Keratinocyte (primary cell): ENCODE results near the gene C20orf173. TPM values are rescaled to one million over a fixed set of nuclear protein-coding genes. Genes with fewer than 3 reads are reported as not detected.

Experiments used
- DNase-seq: peaks from one replicate; pipeline ENCODE4 v3.0.0-alpha.2; 2011; ENCODE audit warnings: low read depth, missing footprints, low spot score
- FAIRE-seq: peaks from 2 replicates; lab custom pipeline; 2011; peaks lifted over from hg19 to GRCh38; lab: Jason Lieb, UNC
- H2AFZ ChIP-seq: 2 replicates; pipeline ENCODE4 v1.6.0; 2012; ENCODE audit warnings: low read length, control low read depth, inconsistent platforms; ENCODE audit not compliant: control insufficient read depth
- H3K27ac ChIP-seq: 2 replicates; pipeline ENCODE4 v1.5.1; 2011; ENCODE audit warnings: low read length; ENCODE audit not compliant: control insufficient read depth, insufficient read depth
- H3K27me3 ChIP-seq: 3 replicates; pipeline ENCODE4 v1.6.0; 2011; ENCODE audit warnings: low read length; ENCODE audit not compliant: control insufficient read depth, insufficient read depth; ENCODE audit errors: extremely low read depth
- H3K36me3 ChIP-seq, 2 experiments: 2 replicates in 1 of 2; 3 replicates in 1 of 2; pipeline ENCODE4 v1.5.1; 2011; ENCODE audit warnings: low read length in 2 of 2, mild to moderate bottlenecking in 1 of 2; ENCODE audit not compliant: control insufficient read depth in 2 of 2, insufficient read depth in 2 of 2; ENCODE audit errors: extremely low read depth in 1 of 2
- H3K4me1 ChIP-seq: 3 replicates; pipeline ENCODE4 v1.5.1; 2011; ENCODE audit warnings: low read length; ENCODE audit not compliant: control insufficient read depth, insufficient read depth; ENCODE audit errors: extremely low read depth
- H3K4me2 ChIP-seq: 3 replicates; pipeline ENCODE4 v1.6.0; 2011; ENCODE audit warnings: low read depth, low read length; ENCODE audit not compliant: control insufficient read depth, insufficient read depth; ENCODE audit errors: extremely low read depth
- H3K4me3 ChIP-seq, 3 experiments: fragments of 200-600 bp in 1 of 3; sonication (generic) in 1 of 3; 2 replicates in 2 of 3; 3 replicates in 1 of 3; pipeline ENCODE4 v1.5.1; 2011 to 2016; ENCODE audit warnings: low read length in 3 of 3, mild to moderate bottlenecking in 3 of 3, control low read depth in 2 of 3, inconsistent platforms in 1 of 3, low read depth in 1 of 3, mixed read lengths in 1 of 3, mixed run types in 1 of 3, moderate library complexity in 1 of 3; ENCODE audit not compliant: control insufficient read depth in 2 of 3, insufficient read depth in 2 of 3; ENCODE audit errors: extremely low read depth in 1 of 3
- H3K79me2 ChIP-seq: 2 replicates; pipeline ENCODE4 v1.6.0; 2012; ENCODE audit warnings: low read length; ENCODE audit not compliant: control insufficient read depth, insufficient read depth
- H3K9ac ChIP-seq: 3 replicates; pipeline ENCODE4 v1.6.0; 2011; ENCODE audit warnings: low read length; ENCODE audit not compliant: control insufficient read depth, insufficient read depth; ENCODE audit errors: extremely low read depth
- H3K9me1 ChIP-seq: 3 replicates; pipeline ENCODE4 v1.6.0; 2011; ENCODE audit warnings: low read length; ENCODE audit not compliant: control insufficient read depth, insufficient read depth; ENCODE audit errors: extremely low read depth
- H3K9me3 ChIP-seq: 2 replicates; pipeline ENCODE4 v1.5.1; 2012; ENCODE audit warnings: low read depth, low read length; ENCODE audit not compliant: control insufficient read depth
- H4K20me1 ChIP-seq: 3 replicates; pipeline ENCODE4 v1.6.0; 2011; ENCODE audit warnings: low read length; ENCODE audit not compliant: control insufficient read depth, insufficient read depth; ENCODE audit errors: extremely low read depth
- CTCF ChIP-seq, 3 experiments: IDR thresholded peaks in 1 of 3; conservative IDR thresholded peaks in 1 of 3; optimal IDR thresholded peaks in 1 of 3; 2 replicates in 2 of 3; 3 replicates in 1 of 3; pipeline versions ENCODE3 to v1.5.1; 2011; ENCODE audit warnings: low read length in 3 of 3, mild to moderate bottlenecking in 3 of 3, moderate library complexity in 2 of 3, control low read depth in 1 of 3, inconsistent platforms in 1 of 3; ENCODE audit not compliant: insufficient read depth in 2 of 3; ENCODE audit errors: extremely low read depth in 1 of 3
- EZH2 ChIP-seq: IDR thresholded peaks from one replicate; pipeline ENCODE4 v1.6.1; 2012; ENCODE audit warnings: inconsistent platforms, mild to moderate bottlenecking, low read length, moderate library complexity
- dilution Hi-C: fragments of 300-500 bp; cut with MboI; formaldehyde crosslinking; loops from one replicate; pipeline ENCODE4 v1.7.0; 2020; ENCODE audit warnings: low sequenced_read_pairs; ENCODE audit not compliant: extremely low pct_ligation_motif_present
- polyA plus RNA-seq, 5 experiments: library from polyadenylated mRNA; depleted of rRNA in 3 of 5; stranded (reverse) in 3 of 5; stranded (forward) in 1 of 5; unstranded in 1 of 5; fragments of >200 nt; gene quantifications; 1 replicate in 1 of 5; 2 replicates in 3 of 5; 3 replicates in 1 of 5; pipeline versions ENCODE4 v1.2.1 to v1.2.3, GENCODE V29; 2011 to 2012; ENCODE audit warnings: missing spikeins in 2 of 5, low read depth in 1 of 5, low replicate concordance in 1 of 5

Gene C20orf173
- polyA plus RNA-seq, 1 donor (not counting 4 experiments of a cell fraction or from before 2014, with no cell fraction given) = not detected

- no peaks in the 10 kb centered on the region for H3K27me3 ChIP-seq
- no peaks in the 10 kb centered on the region for H3K9me3 ChIP-seq
- no peaks in the 10 kb centered on the region for H3K79me2 ChIP-seq
- no peak overlapping the region for H3K4me3 ChIP-seq
- dilution Hi-C loops = no loop called here
- H3K27ac ChIP-seq = no peak overlapping the region
- TF ChIP-seq CTCF (optimal IDR thresholded peaks at IDR 0.05 in 1 of 3, IDR thresholded peaks at IDR 0.05 in 1 of 3, conservative IDR thresholded peaks at IDR 0.05 in 1 of 3; ENCODE audit: extremely low read depth in 1 of 3, insufficient read depth in 2 of 3, low read length in 3 of 3) = no peak
- no peak for TF ChIP-seq EZH2
- H3K36me3 ChIP-seq = peaks cover 22 to 28% of the 10 kb centered on the region in 2 experiments
- H2AFZ ChIP-seq = no peak overlapping the region
- H4K20me1 ChIP-seq = no peaks in the 10 kb centered on the region
- H3K4me1 ChIP-seq = no peaks in the 10 kb centered on the region
- DNase-seq (no peak), FAIRE-seq (no peak)
- no peaks in the 10 kb centered on the region for H3K9me1 ChIP-seq
- no peak overlapping the region for H3K9ac ChIP-seq
- H3K4me2 ChIP-seq = no peak overlapping the region
Observed at GRCh38 chr20:35479798-35480197, 49.7 kb downstream of the C20orf173 start.

- dilution Hi-C loops = no loop called here
- H3K9me3 ChIP-seq = no peaks in the 10 kb centered on the region
Observed at GRCh38 chr20:35478804-35479472, 50.5 kb downstream of the C20orf173 start.

More at GRCh38 chr20:35478804-35479472, 50.5 kb downstream of the C20orf173 start:
- Histone ChIP-seq H3K36me3 (peaks cover 25 to 30% of the 10 kb centered on the region in 2 experiments), H4K20me1 (no peaks in the 10 kb centered on the region), H3K4me1 (no peaks in the 10 kb centered on the region), H3K27me3 (no peaks in the 10 kb centered on the region), H2AFZ (no peak overlapping the region), H3K9ac (no peak overlapping the region), H3K9me1 (no peaks in the 10 kb centered on the region), H3K4me3 (no peak overlapping the region), H3K27ac (no peak overlapping the region), H3K79me2 (no peaks in the 10 kb centered on the region), H3K4me2 (no peak overlapping the region)
- DNase-seq (no peak), FAIRE-seq (no peak)
- TF ChIP-seq EZH2 (no peak), CTCF (optimal IDR thresholded peaks at IDR 0.05 in 1 of 3, IDR thresholded peaks at IDR 0.05 in 1 of 3, conservative IDR thresholded peaks at IDR 0.05 in 1 of 3; ENCODE audit: extremely low read depth in 1 of 3, insufficient read depth in 2 of 3, low read length in 3 of 3) (peak; percentile 7 to 36 (median 16))

Other genes with a start within 250 kb of the C20orf173 start
- gene EIF6, start 244.9 kb downstream of the C20orf173 start, polyA plus RNA-seq = 206 to 285 TPM (median 283 TPM) in 3 replicates
- gene FAM83C, start 237.2 kb downstream of the C20orf173 start, polyA plus RNA-seq = 12.4 to 23.0 TPM (median 12.6 TPM) in 3 replicates
- 24.4 to 38.8 TPM (median 38.5 TPM) in 3 replicates for gene UQCC1, start 117.7 kb downstream of the C20orf173 start, polyA plus RNA-seq
- gene GDF5, start 91.4 kb downstream of the C20orf173 start, polyA plus RNA-seq = 0.06 to 0.12 TPM (median 0.07 TPM) in 3 replicates
- 4.1 to 8.1 TPM (median 5.8 TPM) in 3 replicates for gene CEP250, start 74.1 kb downstream of the C20orf173 start, polyA plus RNA-seq
- 201 to 259 TPM (median 242 TPM) in 3 replicates for gene ERGIC3, start 12.4 kb upstream of the C20orf173 start, polyA plus RNA-seq
- 0.93 to 1.9 TPM (median 1.3 TPM) in 3 replicates for gene SPAG4, start 86.2 kb upstream of the C20orf173 start, polyA plus RNA-seq
- 95.3 to 171 TPM (median 111 TPM) in 3 replicates for gene CPNE1, start 135.2 kb upstream of the C20orf173 start, polyA plus RNA-seq
- 79.6 to 105 TPM (median 98.9 TPM) in 3 replicates for gene RBM12, start 135.2 kb upstream of the C20orf173 start, polyA plus RNA-seq
- 38.9 to 42.4 TPM (median 39.6 TPM) in 3 replicates for gene NFS1, start 169.7 kb upstream of the C20orf173 start, polyA plus RNA-seq
- gene ROMO1, start 169.8 kb upstream of the C20orf173 start, polyA plus RNA-seq = 195 to 348 TPM (median 302 TPM) in 3 replicates
- gene RBM39, start 212.6 kb upstream of the C20orf173 start, polyA plus RNA-seq = 37.4 to 146 TPM (median 139 TPM) in 3 replicates
- gene PHF20, start 242.4 kb upstream of the C20orf173 start, polyA plus RNA-seq = 23.2 to 31.9 TPM (median 27.6 TPM) in 3 replicates